ENCODE measurements around the gene OR5M10.
"Not testable (repeated sequence)": the region's sequence is repeated elsewhere in the genome, so short reads cannot be mapped to it uniquely, and the experiment has no call there.

Gene OR5M10

DNA sequence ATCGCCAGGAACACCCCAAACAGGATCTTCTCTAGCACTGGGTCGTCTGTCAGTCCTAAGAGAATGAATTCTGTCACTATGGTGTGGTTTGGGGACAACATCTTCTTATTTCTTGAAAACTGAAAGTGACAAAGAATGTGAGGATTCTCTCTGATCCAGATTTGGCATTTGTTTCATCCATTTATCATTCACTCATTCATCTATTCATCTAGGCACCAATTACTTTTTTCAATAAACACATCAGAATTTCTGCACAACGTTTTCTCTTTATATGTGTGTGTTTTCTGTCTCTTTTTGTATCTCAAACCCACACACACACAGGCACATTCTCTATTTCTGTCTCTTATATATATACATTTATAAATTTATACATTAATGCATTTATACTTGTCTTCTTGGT, at the start of gene OR5M10:
Gene OR5M10, minus strand, starts transcription at position 101 of the 400 bp plus-strand sequence. Its CDS starts 0 bp downstream, at position 101.
- no peak for DNase-seq (ENCODE audit: low read depth)

DNA sequence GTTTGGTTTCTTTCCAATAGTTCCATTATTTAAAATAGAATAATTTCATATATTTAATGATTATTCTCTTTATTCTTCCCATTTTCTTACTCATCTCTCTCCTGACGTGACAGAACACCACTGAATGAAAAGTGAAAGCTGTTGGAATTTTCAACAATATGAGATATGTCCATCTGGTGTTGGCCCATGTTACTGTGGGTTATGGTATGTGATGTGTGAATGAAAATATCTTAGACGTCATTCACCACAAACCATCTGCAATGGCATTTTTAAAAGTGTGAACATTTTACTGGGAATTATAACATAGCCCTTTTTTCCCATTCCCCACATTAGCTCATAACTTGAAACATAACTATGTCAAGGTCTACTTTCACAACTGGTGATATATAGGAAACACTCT, 48.4 kb upstream of the OR5M10 start:
- no peak for DNase-seq (ENCODE audit: low read depth)

DNA sequence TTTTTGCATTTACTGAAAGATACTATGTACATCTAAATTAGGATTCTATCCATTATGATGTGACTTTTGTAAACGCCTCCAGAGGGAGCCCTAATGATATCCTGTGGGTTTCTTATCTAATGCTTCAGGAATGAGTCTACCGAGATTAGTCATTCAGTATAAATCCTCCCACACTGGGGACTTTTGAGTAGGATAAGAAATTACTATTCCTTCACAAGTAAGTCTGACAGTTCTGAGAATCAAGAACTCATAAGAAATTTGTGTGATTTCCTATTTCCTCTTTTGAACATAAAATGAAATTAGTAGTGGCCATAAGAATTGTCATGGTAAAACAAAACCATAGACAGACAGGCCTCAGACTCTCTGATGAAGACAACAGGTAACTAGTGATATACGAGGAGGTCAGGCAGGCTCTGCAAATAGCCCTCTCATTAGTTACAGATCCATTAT, 47.2 kb upstream of the OR5M10 start:
- peak; percentile 51 for DNase-seq (ENCODE audit: low read depth)

DNA sequence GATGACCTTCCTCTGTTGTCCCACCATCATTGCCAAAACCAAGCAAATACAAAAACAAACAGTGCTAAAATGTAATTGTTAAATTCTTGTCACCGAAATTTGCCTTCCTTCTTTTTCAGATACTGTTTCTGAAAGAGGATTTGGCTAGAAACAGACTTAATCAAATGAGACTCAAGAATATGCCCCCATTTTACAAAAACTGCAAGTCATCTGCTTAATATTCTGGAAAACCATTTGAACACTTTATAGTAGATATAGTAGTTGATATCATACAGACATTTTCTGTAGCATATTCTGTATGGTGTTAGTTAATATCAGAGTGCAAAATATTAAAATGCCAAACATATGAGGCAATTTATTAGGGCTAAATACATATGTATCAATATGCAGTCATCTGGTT, 33.7 kb upstream of the OR5M10 start:
- no peak for DNase-seq (ENCODE audit: low read depth)

DNA sequence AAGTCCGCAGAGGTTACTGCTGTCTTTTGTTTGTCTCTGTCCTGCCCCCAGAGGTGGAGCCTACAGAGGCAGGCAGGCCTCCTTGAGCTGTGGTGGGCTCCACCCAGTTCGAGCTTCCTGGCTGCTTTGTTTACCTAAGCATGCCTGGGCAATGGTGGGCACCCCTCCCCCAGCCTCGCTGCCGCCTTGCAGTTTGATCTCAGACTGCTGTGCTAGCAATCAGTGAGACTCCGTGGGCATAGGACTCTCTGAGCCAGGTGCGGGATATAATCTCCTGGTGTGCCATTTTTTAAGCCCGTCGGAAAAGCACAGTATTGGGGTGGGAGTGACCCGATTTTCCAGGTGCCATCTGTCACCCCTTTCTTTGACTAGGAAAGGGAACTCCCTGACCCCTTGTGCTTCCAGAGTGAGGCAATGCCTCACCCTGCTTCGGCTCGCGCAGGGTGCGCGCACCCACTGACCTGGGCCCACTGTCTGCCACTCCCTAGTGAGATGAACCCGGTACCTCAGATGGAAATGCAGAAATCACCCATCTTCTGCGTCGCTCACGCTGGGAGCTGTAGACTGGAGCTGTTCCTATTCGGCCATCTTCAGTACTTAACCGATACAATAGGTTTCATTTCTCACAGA, 14.7 kb upstream of the OR5M10 start:
- not testable (repeated sequence) for DNase-seq (ENCODE audit: low read depth)

DNA sequence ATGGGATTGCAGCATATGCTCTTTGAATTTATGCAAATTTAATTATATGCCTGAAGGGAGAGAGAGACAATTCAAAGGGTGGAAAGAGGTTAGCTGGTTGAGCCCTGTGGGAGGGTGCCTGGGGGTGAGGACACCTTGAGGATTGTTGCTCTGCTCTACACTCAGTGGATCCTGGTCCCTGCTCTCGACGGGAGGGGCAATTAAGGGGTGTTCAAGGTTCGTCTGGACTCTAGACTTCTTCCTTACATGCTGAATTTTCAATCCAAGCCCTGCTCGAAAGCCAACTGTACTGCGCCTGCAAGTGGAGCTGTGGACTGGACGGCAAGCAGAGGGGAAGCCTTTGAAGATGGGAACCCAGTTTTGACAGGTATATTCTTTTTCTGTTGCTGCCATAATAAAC, 18.9 kb downstream of the OR5M10 start:
- DNase-seq (ENCODE audit: low read depth) = no peak

DNA sequence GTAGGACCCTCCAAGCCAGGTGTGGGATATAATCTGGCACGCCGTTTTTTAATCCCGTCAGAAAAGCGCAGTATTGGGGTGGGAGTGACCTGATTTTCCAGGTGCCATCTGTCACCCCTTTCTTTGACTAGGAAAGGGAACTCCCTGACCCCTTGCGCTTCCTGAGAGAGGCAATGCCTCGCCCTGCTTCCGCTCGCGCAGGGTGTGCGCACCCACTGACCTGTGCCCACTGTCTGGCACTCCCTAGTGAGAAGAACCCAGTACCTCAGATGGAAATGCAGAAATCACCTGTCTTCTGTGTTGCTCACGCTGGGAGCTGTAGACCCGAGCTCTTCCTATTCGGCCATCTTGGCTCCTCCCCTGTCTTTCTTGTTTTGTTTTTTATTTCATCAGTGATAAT, 22.8 kb downstream of the OR5M10 start:
- DNase-seq (ENCODE audit: low read depth) = not testable (repeated sequence)

DNA sequence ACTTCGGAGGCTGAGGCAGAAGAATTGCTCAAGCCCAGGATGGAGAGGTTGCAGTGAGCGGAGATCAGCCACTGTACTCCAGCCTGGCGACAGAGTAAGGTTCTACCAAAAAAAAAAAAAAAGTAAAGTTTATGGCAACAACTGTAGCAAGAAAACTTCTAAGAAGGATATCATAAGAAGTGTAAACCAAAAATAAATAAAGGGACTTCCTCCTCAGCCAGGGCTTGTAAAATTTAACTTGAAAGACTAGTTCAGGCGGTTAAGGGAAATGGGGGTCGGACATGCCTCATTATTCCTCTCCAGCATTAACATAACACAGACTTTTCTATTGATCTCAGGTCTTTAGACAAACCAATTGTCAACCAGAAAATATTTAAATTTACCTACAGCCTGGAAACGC, 32.0 kb downstream of the OR5M10 start:
- no peak for DNase-seq (ENCODE audit: low read depth)

DNA sequence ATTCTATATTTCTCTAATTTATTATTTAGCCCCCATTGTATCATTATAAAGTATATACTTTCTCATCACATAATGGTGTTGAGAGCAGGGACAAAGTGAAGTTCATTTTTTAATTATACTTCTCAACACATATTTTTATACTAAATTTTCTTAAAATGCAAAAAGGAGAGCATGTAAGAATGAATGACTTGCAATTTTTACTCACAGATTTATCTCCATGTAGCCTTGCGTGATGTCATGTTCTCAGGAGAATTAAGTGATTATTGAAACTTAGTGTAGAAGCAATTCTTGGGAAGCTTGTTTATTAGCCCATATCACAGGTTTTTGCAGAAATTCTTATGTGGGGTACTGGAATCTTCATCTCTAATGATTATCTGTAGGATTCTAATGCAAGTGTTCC, 33.8 kb downstream of the OR5M10 start:
- no peak for DNase-seq (ENCODE audit: low read depth)

DNA sequence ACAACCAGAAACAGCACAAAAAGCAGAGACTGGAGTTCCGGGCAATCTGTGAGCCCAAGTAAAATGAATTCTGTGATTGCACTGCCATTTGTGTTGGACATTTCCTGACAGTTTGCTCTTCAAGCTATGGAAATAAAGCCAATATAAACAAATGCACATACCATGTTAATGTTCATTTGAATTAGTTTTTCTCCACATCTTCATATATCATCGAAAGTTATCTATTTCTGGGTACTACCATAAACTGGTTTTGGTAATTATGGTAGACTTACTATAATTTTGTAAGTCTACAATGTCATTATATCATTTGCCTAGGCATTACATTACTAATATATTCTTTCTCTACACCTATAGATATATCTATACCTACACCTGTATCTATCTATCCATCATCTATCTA, 34.4 kb downstream of the OR5M10 start, which contains the start of gene OR5M11:
Gene OR5M11, minus strand, starts transcription at position 101 of the 400 bp plus-strand sequence. Its CDS starts 0 bp downstream, at position 101.
- DNase-seq (ENCODE audit: low read depth) = no peak

DNA sequence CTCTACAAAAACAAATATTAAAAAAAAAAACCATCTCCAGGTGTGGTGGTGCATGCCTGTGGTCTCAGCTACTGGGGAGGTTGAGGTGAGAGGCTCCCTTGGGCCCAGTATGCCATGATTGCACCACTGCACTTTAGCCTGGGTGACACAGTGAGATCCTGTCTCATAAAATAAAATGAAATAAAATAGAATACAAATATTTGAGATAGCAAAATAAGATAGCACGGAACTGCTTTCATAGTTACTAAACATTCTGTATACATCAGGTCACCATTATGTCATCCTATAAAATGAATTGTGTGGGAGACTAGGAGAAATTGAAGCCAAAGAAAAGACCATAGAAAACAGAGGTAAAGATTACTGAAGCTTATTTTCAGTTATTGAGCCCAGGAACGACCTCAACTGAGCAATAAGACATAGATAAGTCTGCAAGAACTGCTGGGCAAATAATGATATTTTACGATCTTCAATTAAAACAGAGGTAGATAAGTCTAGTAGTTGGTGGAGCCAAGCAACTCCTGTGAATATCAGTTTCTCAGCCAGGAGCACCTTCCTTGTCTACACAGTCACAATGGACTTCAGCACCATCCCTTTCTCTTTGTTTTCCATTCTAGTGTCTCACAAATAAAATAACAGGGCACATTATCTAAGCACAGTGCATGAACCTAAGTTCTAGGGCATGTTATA, 44.3 kb downstream of the OR5M10 start:
- DNase-seq (ENCODE audit: low read depth) = no peak

DNA sequence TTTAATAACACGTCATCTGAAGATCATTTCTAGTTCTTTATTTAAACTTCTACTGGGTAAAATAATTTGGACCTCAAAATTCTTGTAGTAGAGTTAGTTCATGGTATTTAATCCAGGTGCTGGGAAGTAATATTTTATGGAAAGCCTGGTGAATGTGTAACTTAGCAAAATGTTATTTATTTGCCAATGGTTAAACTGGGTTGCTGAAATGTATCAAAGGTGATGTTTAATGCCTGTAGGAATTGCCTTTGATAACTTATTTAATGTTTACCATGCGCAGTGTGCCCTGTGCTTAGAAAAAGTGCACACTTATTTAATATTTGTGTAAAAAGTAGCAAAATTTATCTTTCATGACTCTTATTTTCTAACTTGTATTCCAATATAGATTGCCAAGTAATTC, 45.7 kb downstream of the OR5M10 start:
- no peak for DNase-seq (ENCODE audit: low read depth)

Data from iris pigment epithelial cell (primary cell).